Measurements from ENCODE around the gene ONECUT3. TPM values are rescaled to one million over a fixed set of nuclear protein-coding genes. Genes with fewer than 3 reads are reported as not detected.

Gene ONECUT3
- total and polyA plus RNA-seq, 9 of the 15 experiments (the other 6 are each of a cell fraction or from before 2014, with no cell fraction given): not detected

GRCh38 chr19:1799695-1800342, 46.5 kb downstream of the ONECUT3 start (continued):
- TF ChIP-seq ZNF696 (CRISPR knock-in tag; conservative IDR thresholded peaks at IDR 0.05) (no peak), MXD1 (CRISPR knock-in tag; IDR thresholded peaks at IDR 0.05; ENCODE audit: borderline replicate concordance, poor library complexity, severe bottlenecking) (no peak), HOXB6 (CRISPR knock-in tag; IDR thresholded peaks at IDR 0.05; ENCODE audit: borderline replicate concordance) (no peak), ZNF184 (CRISPR knock-in tag; IDR thresholded peaks at IDR 0.05) (no peak), NFIC (IDR thresholded peaks at IDR 0.05) (no peak), TSHZ1 (CRISPR knock-in tag; IDR thresholded peaks at IDR 0.05) (no peak)

GRCh38 chr19:1804858-1805257, 51.6 kb downstream of the ONECUT3 start:
- no peak for ATAC-seq
- Histone ChIP-seq H2AFZ (ENCODE audit: low read depth, low read length) (no peak overlapping the region), H3K4me1 (replicated peaks in 1 of 2; ENCODE audit: control insufficient read depth in 2 of 2, insufficient read depth in 2 of 2, low read length in 2 of 2) (peaks cover 0 to 42% of the 10 kb centered on the region in 2 experiments; a peak in 2 of 5 replicates), H3K4me2 (ENCODE audit: insufficient read depth, low read length) (no peak overlapping the region), H3K9me3 (replicated peaks; ENCODE audit: control insufficient read depth, insufficient read depth, low read depth, low read length) (no peaks in the 10 kb centered on the region), H3K9ac (ENCODE audit: insufficient read depth in 1 of 2, low read depth in 2 of 2, low read length in 2 of 2) (no peak overlapping the region), H3K79me2 (ENCODE audit: control insufficient read depth, insufficient read depth, low read length) (no peaks in the 10 kb centered on the region), H3K27ac (ENCODE audit: extremely low read depth, low read depth, low read length) (no peak overlapping the region), H4K20me1 (replicated peaks; ENCODE audit: control insufficient read depth, insufficient read depth, low read length) (no peaks in the 10 kb centered on the region), H3K9me1 (ENCODE audit: control insufficient read depth, insufficient read depth, low read length) (no peaks in the 10 kb centered on the region), H3K27me3 (ENCODE audit: control insufficient read depth in 2 of 2, insufficient read depth in 2 of 2, low read length in 2 of 2) (no peaks in the 10 kb centered on the region), H3K4me3 (no peak overlapping the region), H3K36me3 (ENCODE audit: control insufficient read depth, insufficient read depth, low read length) (peaks cover 6% of the 10 kb centered on the region; the same call in 1 of the 3 replicates)
- WGBS (ENCODE audit: insufficient coverage, low coverage, missing lambda C conversion rate): 89% methylated on average over 6 of the region's 6 CpGs
- CTCF ChIA-PET (ENCODE audit: low intra/inter-chr PET ratio): no interaction called here
- no peak for DNase-seq (ENCODE audit: extremely low read depth in 1 of 4, low spot score in 3 of 4)
- POLR2A ChIA-PET: no interaction called here
- intact Hi-C loops (cut with micrococcal nuclease): no loop called here
- in situ Hi-C loops (cut with MboI): no loop called here
- FAIRE-seq: no peak
- BruUV-seq (replicated peaks): no TSS peak
- no peak for TF ChIP-seq ZBTB26 (CRISPR knock-in tag; IDR thresholded peaks at IDR 0.05)
- peak; percentile 87 for TF ChIP-seq ZNF121 (CRISPR knock-in tag; conservative IDR thresholded peaks at IDR 0.05)
- no peak for TF ChIP-seq ATF3 (IDR thresholded peaks at IDR 0.05)
- TF ChIP-seq ATF3 (CRISPR knock-in tag; conservative IDR thresholded peaks at IDR 0.05): no peak
- no peak for TF ChIP-seq SRSF7 (optimal IDR thresholded peaks at IDR 0.05; ENCODE audit: low read depth, low read length)
- TF ChIP-seq BRD9 (IDR thresholded peaks at IDR 0.05; ENCODE audit: low read depth, partially characterized antibody): no peak
